ENCODE data around the gene CDH4. TPM values are rescaled to one million over a fixed set of nuclear protein-coding genes. Genes with fewer than 3 reads are reported as not detected.

Gene CDH4
- total RNA-seq, 1 donor from 2014 or later: 0.23 TPM

GRCh38 chr20:61755971-61756845, 504.1 kb downstream of the CDH4 start:
- Mint-ChIP-seq H3K4me3 (ENCODE audit: unreplicated experiment) (no peak overlapping the region), H3K4me1 (ENCODE audit: unreplicated experiment) (peaks cover 8% of the 10 kb centered on the region), H3K27ac (ENCODE audit: unreplicated experiment) (no peak overlapping the region), H3K9me3 (ENCODE audit: unreplicated experiment) (no peaks in the 10 kb centered on the region), H3K27me3 (ENCODE audit: unreplicated experiment) (no peaks in the 10 kb centered on the region), H3K36me3 (ENCODE audit: low read depth, unreplicated experiment) (no peaks in the 10 kb centered on the region)
- no peak for TF ChIP-seq CTCF (IDR thresholded peaks at IDR 0.05; ENCODE audit: unreplicated experiment)
- no peak for DNase-seq (ENCODE audit: low spot score)

GRCh38 chr20:61756966-61757677, 505.1 kb downstream of the CDH4 start:
- no peak for TF ChIP-seq CTCF (IDR thresholded peaks at IDR 0.05; ENCODE audit: unreplicated experiment)
- Mint-ChIP-seq H3K36me3 (ENCODE audit: low read depth, unreplicated experiment) (no peaks in the 10 kb centered on the region), H3K4me3 (ENCODE audit: unreplicated experiment) (no peak overlapping the region), H3K9me3 (ENCODE audit: unreplicated experiment) (no peaks in the 10 kb centered on the region), H3K27ac (ENCODE audit: unreplicated experiment) (no peak overlapping the region), H3K27me3 (ENCODE audit: unreplicated experiment) (peaks cover under 1% of the 10 kb centered on the region), H3K4me1 (ENCODE audit: unreplicated experiment) (peaks cover 8% of the 10 kb centered on the region)
- no peak for DNase-seq (ENCODE audit: low spot score)

DNA sequence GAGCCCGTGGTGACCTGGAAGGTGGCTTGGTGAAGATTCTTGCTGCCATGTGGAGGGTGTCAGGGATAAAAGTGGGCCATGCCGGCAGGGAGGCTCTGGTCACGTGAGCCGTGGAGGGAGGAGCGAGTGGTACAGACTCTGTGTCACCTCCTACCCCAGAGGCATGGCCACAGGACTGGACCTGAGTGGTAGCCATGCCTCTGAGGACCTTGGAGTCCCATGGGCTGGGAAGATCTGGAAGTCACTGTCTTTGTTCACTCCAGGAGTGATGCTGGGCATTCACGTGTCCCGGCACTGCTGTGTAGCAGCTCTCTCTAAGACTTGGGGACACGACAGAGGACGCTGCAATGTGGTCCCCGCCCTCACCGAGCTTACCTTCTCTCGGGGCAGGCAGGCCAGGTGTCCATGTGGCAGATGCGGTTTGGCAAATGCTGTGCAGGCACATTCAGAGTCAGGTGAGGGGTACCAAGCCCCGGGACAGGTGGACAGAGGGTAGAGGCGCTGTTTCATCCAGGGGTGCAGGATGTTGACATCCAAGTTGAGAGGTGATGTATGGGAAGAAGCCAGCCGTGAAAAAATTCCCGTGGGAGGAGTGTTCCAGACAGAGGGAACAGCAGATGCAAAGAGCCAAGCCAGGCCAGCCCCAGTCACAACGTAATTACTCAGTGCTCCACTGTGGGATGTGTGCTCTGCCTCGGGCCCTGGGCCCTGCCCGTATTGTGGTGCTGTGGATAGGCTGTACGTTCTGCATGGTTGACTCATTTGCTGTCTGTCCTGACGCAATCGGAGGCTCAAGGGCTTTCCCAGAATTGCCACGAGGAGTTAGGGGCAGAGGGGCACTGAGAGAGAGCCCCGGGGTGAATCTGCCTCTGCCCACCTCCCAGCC, 505.9 kb downstream of the CDH4 start:
- H3K4me1 Mint-ChIP-seq (ENCODE audit: unreplicated experiment): peaks cover 8% of the 10 kb centered on the region
- H3K9me3 Mint-ChIP-seq (ENCODE audit: unreplicated experiment): no peaks in the 10 kb centered on the region

GRCh38 chr20:61758564-61759200, 506.6 kb downstream of the CDH4 start:
- no peak overlapping the region for H3K27ac Mint-ChIP-seq (ENCODE audit: unreplicated experiment)
- H3K36me3 Mint-ChIP-seq (ENCODE audit: low read depth, unreplicated experiment): no peaks in the 10 kb centered on the region
- no peak overlapping the region for H3K4me3 Mint-ChIP-seq (ENCODE audit: unreplicated experiment)
- peaks cover 2% of the 10 kb centered on the region for H3K27me3 Mint-ChIP-seq (ENCODE audit: unreplicated experiment)
- H3K9me3 Mint-ChIP-seq (ENCODE audit: unreplicated experiment): no peaks in the 10 kb centered on the region
- peaks cover 2% of the 10 kb centered on the region for H3K4me1 Mint-ChIP-seq (ENCODE audit: unreplicated experiment)
- no peak for DNase-seq (ENCODE audit: low spot score)
- TF ChIP-seq CTCF (IDR thresholded peaks at IDR 0.05; ENCODE audit: unreplicated experiment): no peak

More for the DNA sequence above, 505.9 kb downstream of the CDH4 start:
- H3K27ac Mint-ChIP-seq (ENCODE audit: unreplicated experiment): no peak overlapping the region
- DNase-seq (ENCODE audit: low spot score): no peak
- TF ChIP-seq CTCF (IDR thresholded peaks at IDR 0.05; ENCODE audit: unreplicated experiment): no peak
- no peak overlapping the region for H3K4me3 Mint-ChIP-seq (ENCODE audit: unreplicated experiment)
- H3K27me3 Mint-ChIP-seq (ENCODE audit: unreplicated experiment): peaks cover 2% of the 10 kb centered on the region
- H3K36me3 Mint-ChIP-seq (ENCODE audit: low read depth, unreplicated experiment): no peaks in the 10 kb centered on the region

All from endothelial cell (in vitro differentiated cells).